Glutamatergic neuron (in vitro differentiated cells): Measurements from ENCODE around the gene CABYR. TPM values are rescaled to one million over a fixed set of nuclear protein-coding genes. Genes with fewer than 3 reads are reported as not detected.
A peak's percentile ranks its signal among the peaks of the same experiment; 100 is the strongest.

Source experiments
- DNase-seq: peaks from one replicate; pipeline ENCODE4 v3.0.0; 2022
- H3K27ac Mint-ChIP-seq: one replicate; pipeline ENCODE4 v1.8.0; 2020; ENCODE audit warnings: mild to moderate bottlenecking, mixed read lengths, inconsistent platforms; ENCODE audit not compliant: unreplicated experiment
- H3K27me3 Mint-ChIP-seq: one replicate; pipeline ENCODE4 v1.8.0; 2020; ENCODE audit warnings: mild to moderate bottlenecking, moderate library complexity, mixed read lengths, inconsistent platforms; ENCODE audit not compliant: unreplicated experiment
- H3K36me3 Mint-ChIP-seq: one replicate; pipeline ENCODE4 v1.8.0; 2020; ENCODE audit warnings: mild to moderate bottlenecking, mixed read lengths, inconsistent platforms; ENCODE audit not compliant: unreplicated experiment
- H3K4me1 Mint-ChIP-seq: one replicate; pipeline ENCODE4 v1.8.0; 2020; ENCODE audit warnings: mild to moderate bottlenecking, low read depth, mixed read lengths, inconsistent platforms; ENCODE audit not compliant: unreplicated experiment
- H3K4me3 Mint-ChIP-seq: one replicate; pipeline ENCODE4 v1.8.0; 2020; ENCODE audit warnings: mild to moderate bottlenecking, mixed read lengths, inconsistent platforms; ENCODE audit not compliant: unreplicated experiment
- H3K9me3 Mint-ChIP-seq: one replicate; pipeline ENCODE4 v1.8.0; 2020; ENCODE audit warnings: mild to moderate bottlenecking, moderate library complexity, mixed read lengths, inconsistent platforms; ENCODE audit not compliant: unreplicated experiment
- long read RNA-seq: library from polyadenylated mRNA; unstranded; transcript quantifications from one replicate; pipeline ENCODE4 v2.0.0, GENCODE V29; 2020; ENCODE audit not compliant: unreplicated experiment
- total RNA-seq: library from RNA; stranded (reverse); fragmentation: NEBNext Ultra II Directional; extraction: Animal tissue kit (Norgen Biotek cat#: 25700); gene quantifications from one replicate; pipeline ENCODE4 v1.2.1, GENCODE V29; 2021; ENCODE audit not compliant: unreplicated experiment
- TF ChIP-seq, protein P1 (sequence below): fragments of 200-600 bp; sonication (generic); IDR thresholded peaks from one replicate; pipeline ENCODE4 v1.5.0; 2021; ENCODE audit not compliant: partially characterized antibody, unreplicated experiment

Gene CABYR, protein sequence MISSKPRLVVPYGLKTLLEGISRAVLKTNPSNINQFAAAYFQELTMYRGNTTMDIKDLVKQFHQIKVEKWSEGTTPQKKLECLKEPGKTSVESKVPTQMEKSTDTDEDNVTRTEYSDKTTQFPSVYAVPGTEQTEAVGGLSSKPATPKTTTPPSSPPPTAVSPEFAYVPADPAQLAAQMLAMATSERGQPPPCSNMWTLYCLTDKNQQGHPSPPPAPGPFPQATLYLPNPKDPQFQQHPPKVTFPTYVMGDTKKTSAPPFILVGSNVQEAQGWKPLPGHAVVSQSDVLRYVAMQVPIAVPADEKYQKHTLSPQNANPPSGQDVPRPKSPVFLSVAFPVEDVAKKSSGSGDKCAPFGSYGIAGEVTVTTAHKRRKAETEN
- 14.0 TPM for total RNA-seq
- long read RNA-seq, partial matches to known transcripts: 1 of 4 reads
- long read RNA-seq, other reads (novel, unspliced or antisense): 0 of 4 reads

DNA sequence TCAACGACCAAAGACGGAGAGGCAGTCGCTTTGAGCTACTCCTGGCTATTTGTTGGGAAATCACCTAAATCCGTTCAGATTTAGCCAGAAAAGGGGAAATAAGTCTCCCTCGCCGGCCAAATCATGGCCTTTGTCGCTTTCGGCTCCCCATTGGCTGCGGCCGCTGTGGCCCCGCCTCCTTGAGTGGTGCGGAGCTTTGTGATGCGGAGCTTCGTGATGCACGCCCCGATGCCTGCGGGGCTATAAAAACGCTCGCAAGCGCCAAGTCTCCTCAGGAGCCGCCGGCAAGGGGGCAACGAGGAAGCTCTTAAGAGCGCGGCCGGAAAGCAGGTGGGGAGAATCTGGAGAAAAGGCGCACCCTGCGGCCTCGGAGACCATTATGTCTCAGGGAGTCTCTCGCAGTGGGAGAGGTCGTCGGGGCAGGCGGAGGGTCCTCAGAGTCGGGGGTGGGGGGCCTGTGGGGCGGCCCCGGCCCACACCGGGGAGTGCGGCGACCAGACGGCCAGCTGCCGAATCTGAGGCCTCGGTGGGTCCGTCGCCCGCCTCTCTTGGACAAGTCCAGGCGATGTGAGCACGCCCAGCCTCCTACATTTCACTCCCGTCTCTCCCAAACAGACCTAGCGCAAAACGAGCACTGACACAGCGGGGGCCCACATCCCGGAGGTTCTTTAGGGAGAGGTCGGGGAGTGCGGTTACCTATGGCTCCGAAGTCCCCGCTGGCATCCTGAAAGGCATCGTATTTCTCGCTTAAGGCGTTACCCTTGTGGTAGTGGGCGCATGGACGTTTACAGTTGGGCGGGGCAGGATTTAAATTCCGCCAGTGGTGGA lies at the start of gene CABYR:
Gene CABYR, plus strand, starts transcription at position 274 of the 828 bp plus-strand sequence. CDS start 4,053 bp downstream, outside the sequence.
- Mint-ChIP-seq H3K27me3 (peaks cover 6% of the 10 kb centered on the region), H3K4me1 (no peaks in the 10 kb centered on the region), H3K9me3 (peaks cover 8% of the 10 kb centered on the region), H3K36me3 (no peaks in the 10 kb centered on the region), H3K4me3 (peak within 1 kb of the TSS; percentile 81), H3K27ac (peak within 1 kb of the TSS; percentile 86)
- TF ChIP-seq, protein P1, sequence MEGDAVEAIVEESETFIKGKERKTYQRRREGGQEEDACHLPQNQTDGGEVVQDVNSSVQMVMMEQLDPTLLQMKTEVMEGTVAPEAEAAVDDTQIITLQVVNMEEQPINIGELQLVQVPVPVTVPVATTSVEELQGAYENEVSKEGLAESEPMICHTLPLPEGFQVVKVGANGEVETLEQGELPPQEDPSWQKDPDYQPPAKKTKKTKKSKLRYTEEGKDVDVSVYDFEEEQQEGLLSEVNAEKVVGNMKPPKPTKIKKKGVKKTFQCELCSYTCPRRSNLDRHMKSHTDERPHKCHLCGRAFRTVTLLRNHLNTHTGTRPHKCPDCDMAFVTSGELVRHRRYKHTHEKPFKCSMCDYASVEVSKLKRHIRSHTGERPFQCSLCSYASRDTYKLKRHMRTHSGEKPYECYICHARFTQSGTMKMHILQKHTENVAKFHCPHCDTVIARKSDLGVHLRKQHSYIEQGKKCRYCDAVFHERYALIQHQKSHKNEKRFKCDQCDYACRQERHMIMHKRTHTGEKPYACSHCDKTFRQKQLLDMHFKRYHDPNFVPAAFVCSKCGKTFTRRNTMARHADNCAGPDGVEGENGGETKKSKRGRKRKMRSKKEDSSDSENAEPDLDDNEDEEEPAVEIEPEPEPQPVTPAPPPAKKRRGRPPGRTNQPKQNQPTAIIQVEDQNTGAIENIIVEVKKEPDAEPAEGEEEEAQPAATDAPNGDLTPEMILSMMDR: no peak
- peak; percentile 89 for DNase-seq

DNA sequence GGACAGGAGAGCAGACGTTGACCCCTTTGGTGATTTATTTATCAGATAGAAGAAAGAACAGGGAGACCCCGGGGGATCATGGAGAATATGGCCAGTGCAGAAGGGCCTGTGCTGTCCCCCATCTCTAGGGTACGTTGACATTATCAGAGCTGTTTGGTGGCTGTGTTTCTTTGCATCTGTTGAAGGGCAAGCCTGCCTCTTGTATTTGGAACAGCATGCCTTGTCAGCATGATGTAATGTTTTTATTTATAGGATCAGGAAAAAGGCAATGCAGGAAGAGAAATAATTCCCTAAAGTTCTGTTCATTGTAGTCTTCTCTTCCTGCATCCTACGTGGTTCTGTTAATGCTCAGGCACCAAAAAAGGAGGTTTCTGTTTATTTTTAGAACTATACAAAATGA lies 49.8 kb upstream of the CABYR start:
- Mint-ChIP-seq H3K27me3 (no peaks in the 10 kb centered on the region), H3K27ac (peak overlapping the region; percentile 78), H3K4me1 (peaks cover 18% of the 10 kb centered on the region), H3K4me3 (peak overlapping the region; percentile 64), H3K36me3 (no peaks in the 10 kb centered on the region), H3K9me3 (no peaks in the 10 kb centered on the region)
- DNase-seq: no peak
- TF ChIP-seq, protein P1: no peak

DNA sequence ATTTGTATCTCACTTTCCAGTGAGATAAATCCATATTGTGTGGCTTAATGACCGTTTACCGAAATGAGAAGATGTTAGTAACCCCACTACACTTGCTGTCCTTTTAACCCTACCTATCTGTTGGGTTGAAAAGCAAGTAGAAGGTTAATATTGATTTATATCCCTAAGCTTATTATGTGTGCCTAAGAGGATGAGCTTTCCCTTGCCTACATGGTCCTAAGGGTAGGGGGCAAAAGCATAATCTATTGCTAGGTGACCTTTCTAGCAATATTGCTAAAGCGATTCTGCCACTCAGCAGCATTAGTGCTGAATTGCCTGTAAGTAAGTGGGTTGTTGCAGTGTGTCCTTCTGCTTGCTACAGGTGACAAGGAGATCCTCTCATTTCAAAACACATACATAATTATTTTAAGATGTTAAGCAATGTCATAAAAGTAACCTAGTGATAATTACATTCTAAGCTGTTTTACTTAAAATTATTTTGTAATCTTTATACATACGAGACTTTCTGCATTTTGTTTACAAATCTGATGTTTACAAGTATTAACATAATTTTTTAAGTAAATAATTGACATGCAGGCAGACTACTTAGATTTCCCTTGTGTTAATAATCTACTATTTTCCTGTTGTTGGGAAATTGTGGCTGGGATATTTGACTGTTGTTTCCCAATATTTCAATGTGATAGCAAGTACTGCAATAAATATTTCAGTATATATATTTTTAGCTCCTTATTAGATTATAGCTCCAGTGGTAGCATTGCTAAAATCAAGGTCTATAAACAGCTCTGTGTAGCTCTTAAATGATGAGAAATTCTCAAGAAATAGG lies 49.1 kb upstream of the CABYR start:
- TF ChIP-seq, protein P1: no peak
- DNase-seq: no peak
- H3K4me3 Mint-ChIP-seq: peak overlapping the region; percentile 61
- H3K27me3 Mint-ChIP-seq: no peaks in the 10 kb centered on the region
- H3K27ac Mint-ChIP-seq: peak overlapping the region; percentile 78
- H3K36me3 Mint-ChIP-seq: no peaks in the 10 kb centered on the region
- H3K4me1 Mint-ChIP-seq: peaks cover 18% of the 10 kb centered on the region
- H3K9me3 Mint-ChIP-seq: no peaks in the 10 kb centered on the region

DNA sequence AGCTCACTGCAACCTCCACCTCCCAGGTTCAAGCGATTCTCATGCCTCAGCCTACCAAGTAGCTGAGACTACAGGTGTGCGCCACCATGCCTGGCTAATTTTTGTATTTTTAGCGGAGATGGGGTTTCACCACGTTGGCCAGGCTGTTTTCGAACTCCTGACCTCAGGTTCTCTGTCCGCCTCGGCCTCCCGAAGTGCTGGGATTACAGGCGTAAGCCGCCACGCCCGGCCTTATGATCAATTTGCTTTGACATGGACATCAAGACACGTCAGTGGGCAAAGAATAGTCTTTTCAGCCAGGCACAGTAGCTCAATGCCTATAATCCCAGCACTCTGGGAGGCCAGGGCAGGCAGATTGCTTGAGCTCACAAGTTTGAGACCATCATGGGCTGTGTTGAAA lies 48.0 kb upstream of the CABYR start:
- H3K9me3 Mint-ChIP-seq: no peaks in the 10 kb centered on the region
- TF ChIP-seq, protein P1: no peak
- H3K4me1 Mint-ChIP-seq: peaks cover 18% of the 10 kb centered on the region
- no peak overlapping the region for H3K27ac Mint-ChIP-seq
- no peak overlapping the region for H3K4me3 Mint-ChIP-seq
- DNase-seq: no peak
- H3K27me3 Mint-ChIP-seq: no peaks in the 10 kb centered on the region
- no peaks in the 10 kb centered on the region for H3K36me3 Mint-ChIP-seq
